Thyroid gland (tissue), 4 donors: ENCODE data around the gene SLC39A2. TPM values are rescaled to one million over a fixed set of nuclear protein-coding genes. Genes with fewer than 3 reads are reported as not detected.
A peak's percentile ranks its signal among the peaks of the same experiment; 100 is the strongest.
"Not testable (repeated sequence)": the region's sequence is repeated elsewhere in the genome, so short reads cannot be mapped to it uniquely, and the experiment has no call there.

Source experiments
- DNase-seq, 2 donors: peaks; one replicate each; pipeline ENCODE4 v3.0.0-alpha.2; 2019
- H3K27ac ChIP-seq, 3 donors: fragments of 200-600 bp; sonication (generic); 1 replicate in 2 of 3; 2 replicates in 1 of 3; pipeline ENCODE4 v1.5.1; 2016 to 2019; ENCODE audit warnings: mild to moderate bottlenecking in 1 of 3, moderate library complexity in 1 of 3
- H3K27me3 ChIP-seq: fragments of 200-600 bp; sonication (generic); one replicate; pipeline ENCODE4 v1.5.1; 2019
- H3K36me3 ChIP-seq, 2 donors: fragments of 200-600 bp; sonication (generic); one replicate each; pipeline ENCODE4 v1.5.1; 2016 to 2019
- H3K4me1 ChIP-seq, 2 donors: fragments of 200-600 bp; sonication (generic); one replicate each; pipeline ENCODE4 v1.5.1; 2017 to 2019
- H3K4me3 ChIP-seq, 3 donors: fragments of 200-600 bp; sonication (generic); replicated peaks in 1 of 3; 1 replicate in 2 of 3; 2 replicates in 1 of 3; pipeline ENCODE4 v1.5.1; 2016; ENCODE audit warnings: mild to moderate bottlenecking in 1 of 3
- H3K9me3 ChIP-seq: fragments of 200-600 bp; sonication (generic); one replicate; pipeline ENCODE4 v1.5.1; 2017
- POLR2A ChIP-seq, 2 donors: fragments of 450-650 bp; IDR thresholded peaks; one replicate each; pipeline ENCODE4 v1.6.1; 2017; ENCODE audit warnings: antibody characterized with exemption in 2 of 2, mild to moderate bottlenecking in 2 of 2, moderate library complexity in 1 of 2
- WGBS, 2 donors: methylation state at CpG; one replicate each; pipeline ENCODE4 v1.1.5; 2017; 5-methylcytosine and 5-hydroxymethylcytosine counted together
- intact Hi-C: fragments of 100-400 bp; cut with DNase I; formaldehyde crosslinking; loops from one replicate; pipeline ENCODE4 v1.15.1; 2023
- total RNA-seq, 4 donors: library from RNA; depleted of rRNA; stranded (reverse); fragments of >200 nt; gene quantifications; one replicate each; pipeline ENCODE4 v1.2.3, GENCODE V29; 2016
- TF ChIP-seq, protein P1 (sequence below), 6 experiments: fragments of 200-600 bp in 3 of 6; fragments of 450-650 bp in 3 of 6; sonication (generic) in 3 of 6; IDR thresholded peaks; one replicate each; pipeline ENCODE4 v1.5.1; 2016 to 2019; ENCODE audit warnings: antibody characterized with exemption in 6 of 6, mild to moderate bottlenecking in 2 of 6, inconsistent platforms in 1 of 6, moderate library complexity in 1 of 6

Gene SLC39A2
- total RNA-seq, 4 donors from 2014 or later: not detected

DNA sequence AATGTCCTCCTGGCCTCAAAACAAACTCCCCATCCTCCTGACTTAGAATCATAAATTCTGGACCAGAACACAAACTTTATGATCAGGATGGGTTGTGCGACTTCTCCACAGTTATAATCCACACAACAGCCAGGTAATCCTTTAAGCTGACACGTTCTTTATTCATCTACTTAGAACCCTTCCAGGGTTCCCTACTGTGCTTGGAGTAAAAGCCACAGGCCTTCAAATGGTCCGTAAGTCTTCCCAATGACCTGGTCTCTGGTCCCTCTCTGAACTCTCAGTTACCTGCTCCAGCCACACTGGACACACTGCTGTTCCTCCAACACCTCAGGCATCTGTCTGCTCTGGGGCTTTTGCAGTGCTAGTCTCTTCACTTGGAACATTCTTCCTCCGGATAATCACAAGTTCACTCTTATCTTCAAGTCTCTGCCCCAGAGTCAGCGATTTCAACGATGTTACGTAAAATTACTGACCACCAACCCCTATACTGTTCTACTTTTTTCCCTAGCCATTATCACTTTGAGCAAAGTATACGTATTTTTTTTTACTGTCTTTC, 41.4 kb downstream of the SLC39A2 start:
- Histone ChIP-seq H3K9me3 (no peaks in the 10 kb centered on the region), H3K4me1 (peaks cover 28 to 40% of the 10 kb centered on the region in 2 donors), H3K27me3 (no peaks in the 10 kb centered on the region), H3K36me3 (no peaks in the 10 kb centered on the region), H3K4me3 (no peak overlapping the region), H3K27ac (no peak overlapping the region)
- intact Hi-C loops: loop anchor here (2.0 kb wide), 1 partner anchor 24 kb away; no protein-coding TSS in a partner anchor
- WGBS, 2 donors: 77 to 80% methylated on average over 8 of the region's 8 CpGs
- DNase-seq: no peak
- no peak for TF ChIP-seq POLR2A (IDR thresholded peaks at IDR 0.05)
- TF ChIP-seq, protein P1, sequence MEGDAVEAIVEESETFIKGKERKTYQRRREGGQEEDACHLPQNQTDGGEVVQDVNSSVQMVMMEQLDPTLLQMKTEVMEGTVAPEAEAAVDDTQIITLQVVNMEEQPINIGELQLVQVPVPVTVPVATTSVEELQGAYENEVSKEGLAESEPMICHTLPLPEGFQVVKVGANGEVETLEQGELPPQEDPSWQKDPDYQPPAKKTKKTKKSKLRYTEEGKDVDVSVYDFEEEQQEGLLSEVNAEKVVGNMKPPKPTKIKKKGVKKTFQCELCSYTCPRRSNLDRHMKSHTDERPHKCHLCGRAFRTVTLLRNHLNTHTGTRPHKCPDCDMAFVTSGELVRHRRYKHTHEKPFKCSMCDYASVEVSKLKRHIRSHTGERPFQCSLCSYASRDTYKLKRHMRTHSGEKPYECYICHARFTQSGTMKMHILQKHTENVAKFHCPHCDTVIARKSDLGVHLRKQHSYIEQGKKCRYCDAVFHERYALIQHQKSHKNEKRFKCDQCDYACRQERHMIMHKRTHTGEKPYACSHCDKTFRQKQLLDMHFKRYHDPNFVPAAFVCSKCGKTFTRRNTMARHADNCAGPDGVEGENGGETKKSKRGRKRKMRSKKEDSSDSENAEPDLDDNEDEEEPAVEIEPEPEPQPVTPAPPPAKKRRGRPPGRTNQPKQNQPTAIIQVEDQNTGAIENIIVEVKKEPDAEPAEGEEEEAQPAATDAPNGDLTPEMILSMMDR (IDR thresholded peaks at IDR 0.05): no peak

GRCh38 chr14:21040941-21041340, 41.8 kb downstream of the SLC39A2 start:
- not testable (repeated sequence) for H3K27ac ChIP-seq, H3K9me3 ChIP-seq, H3K36me3 ChIP-seq, H3K27me3 ChIP-seq, H3K4me3 ChIP-seq, DNase-seq
- intact Hi-C loops: loop anchor here (2.0 kb wide), 1 partner anchor 24 kb away; no protein-coding TSS in a partner anchor
- peaks cover 28 to 40% of the 10 kb centered on the region in 2 donors for H3K4me1 ChIP-seq
- WGBS, 2 donors: 83 to 88% methylated on average over 3 of the region's 3 CpGs

- peaks cover 28 to 40% of the 10 kb centered on the region in 2 donors for H3K4me1 ChIP-seq
- no peak for DNase-seq
- no peaks in the 10 kb centered on the region for H3K9me3 ChIP-seq
- 76 to 84% methylated on average over 11 of the region's 11 CpGs for WGBS, 2 donors
- H3K4me3 ChIP-seq: no peak within 1 kb of the TSS
- intact Hi-C loops: loop anchor here (2.0 kb wide), 1 partner anchor 25 kb away; no protein-coding TSS in a partner anchor
- H3K27ac ChIP-seq: peak within 1 kb of the TSS in 1 of 3 donors; percentile 64
- no peaks in the 10 kb centered on the region for H3K27me3 ChIP-seq
- TF ChIP-seq, protein P1 (IDR thresholded peaks at IDR 0.05): no peak
- no peak for TF ChIP-seq POLR2A (IDR thresholded peaks at IDR 0.05)
- no peaks in the 10 kb centered on the region for H3K36me3 ChIP-seq
Observed at GRCh38 chr14:21041676-21042433, 42.8 kb downstream of the SLC39A2 start, which contains the start of gene RNASE7. TSS of gene RNASE7 (plus strand) at chr14:21042362. CDS start at chr14:21042993, 631 bp downstream.

GRCh38 chr14:21042918-21043317, 43.8 kb downstream of the SLC39A2 start:
- WGBS, 2 donors: 61 to 73% methylated on average over 8 of the region's 8 CpGs
- Histone ChIP-seq H3K27ac (peak overlapping the region in 1 of 3 donors; percentile 64), H3K4me3 (no peak overlapping the region), H3K9me3 (no peaks in the 10 kb centered on the region), H3K4me1 (peaks cover 28 to 40% of the 10 kb centered on the region in 2 donors), H3K36me3 (no peaks in the 10 kb centered on the region), H3K27me3 (no peaks in the 10 kb centered on the region)
- TF ChIP-seq, protein P1 (IDR thresholded peaks at IDR 0.05): no peak
- no peak for DNase-seq
- intact Hi-C loops: no loop called here

DNA sequence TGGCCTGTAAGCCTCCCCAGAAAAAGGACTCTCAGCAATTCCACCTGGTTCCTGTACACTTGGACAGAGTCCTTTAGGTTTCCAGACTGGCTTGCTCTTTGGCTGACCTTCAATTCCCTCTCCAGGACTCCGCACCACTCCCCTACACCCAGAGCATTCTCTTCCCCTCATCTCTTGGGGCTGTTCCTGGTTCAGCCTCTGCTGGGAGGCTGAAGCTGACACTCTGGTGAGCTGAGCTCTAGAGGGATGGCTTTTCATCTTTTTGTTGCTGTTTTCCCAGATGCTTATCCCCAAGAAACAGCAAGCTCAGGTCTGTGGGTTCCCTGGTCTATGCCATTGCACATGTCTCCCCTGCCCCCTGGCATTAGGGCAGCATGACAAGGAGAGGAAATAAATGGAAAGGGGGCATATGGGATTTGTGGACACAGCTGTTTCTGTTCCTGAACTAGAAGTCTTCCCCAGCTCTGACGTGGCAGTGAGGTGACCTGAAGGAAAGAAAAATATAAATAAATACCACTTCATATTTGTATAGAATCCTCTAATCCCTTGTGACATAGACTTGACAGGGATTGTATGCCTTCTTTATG, 44.4 kb downstream of the SLC39A2 start:
- Histone ChIP-seq H3K4me1 (peaks cover 27 to 35% of the 10 kb centered on the region in 2 donors), H3K9me3 (no peaks in the 10 kb centered on the region), H3K36me3 (no peaks in the 10 kb centered on the region), H3K27ac (peak overlapping the region; percentile 23 to 71 (median 64)), H3K4me3 (no peak overlapping the region), H3K27me3 (no peaks in the 10 kb centered on the region)
- WGBS, 2 donors: 34 to 35% methylated on average over 2 of the region's 2 CpGs
- TF ChIP-seq, protein P1 (IDR thresholded peaks at IDR 0.05): no peak
- TF ChIP-seq POLR2A (IDR thresholded peaks at IDR 0.05): no peak
- intact Hi-C loops: no loop called here
- DNase-seq: no peak
